SH-SY5Y (cell line): Measurements from ENCODE around the gene DLG2.

ENCODE experiments used
- GATA2 ChIP-seq: IDR thresholded peaks from 2 replicates; pipeline ENCODE4 v1.6.1; 2011; ENCODE audit warnings: mild to moderate bottlenecking, low read depth, low read length
- GATA3 ChIP-seq: IDR thresholded peaks from 2 replicates; pipeline ENCODE4 v1.6.1; 2011; ENCODE audit warnings: low read depth, mild to moderate bottlenecking, low read length, moderate library complexity

DNA sequence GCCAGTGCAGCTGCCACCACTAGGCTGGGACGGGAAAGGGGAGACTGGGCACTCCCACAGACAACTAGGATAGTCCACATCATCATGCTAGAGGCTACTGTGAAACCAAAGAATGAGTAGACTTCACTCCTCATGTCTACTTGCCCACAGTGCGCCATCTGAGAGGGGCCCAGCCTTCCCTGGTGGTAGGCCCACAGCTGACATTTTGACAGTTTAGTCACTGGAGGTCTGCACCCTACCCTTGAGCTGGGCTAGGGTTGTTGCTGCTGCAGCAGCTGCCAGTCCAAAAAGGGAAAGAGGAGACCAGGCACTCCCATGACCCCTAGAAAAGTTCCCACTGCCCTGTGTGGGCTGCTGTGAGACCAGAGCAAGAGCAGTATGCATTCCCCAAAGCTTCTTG lies 141.2 kb downstream of the DLG2 start:
- TF ChIP-seq GATA2 (no peak), GATA3 (no peak)
